Activated naive CD4-positive, alpha-beta T cell treated with anti-CD3 and anti-CD28 coated beads, Interleukin-2, amount 50 U/mL, for 72 hours (primary cell): ENCODE results near the gene BOK. TPM values are rescaled to one million over a fixed set of nuclear protein-coding genes. Genes with fewer than 3 reads are reported as not detected.

Source experiments
- ATAC-seq, 2 donors: fragments of 150-1000 bp; cut with Tn5 transposase; 2 replicates each; pipeline ENCODE4 v1.10.0; 2021; ENCODE audit warnings: mild to moderate bottlenecking in 2 of 2, moderate library complexity in 2 of 2
- DNase-seq, 2 donors: peaks; one replicate each; pipeline ENCODE4 v3.0.0; 2021 to 2022; ENCODE audit warnings: low spot score in 2 of 2
- H3K27ac Mint-ChIP-seq, 2 donors: one replicate each; pipeline ENCODE4 v1.8.0; 2022; ENCODE audit warnings: mild to moderate bottlenecking in 2 of 2, mixed read lengths in 2 of 2
- H3K36me3 Mint-ChIP-seq, 2 donors: one replicate each; pipeline ENCODE4 v1.8.0; 2022; ENCODE audit warnings: mixed read lengths in 2 of 2
- H3K9me3 Mint-ChIP-seq, 2 donors: one replicate each; pipeline ENCODE4 v1.8.0; 2022; ENCODE audit warnings: mixed read lengths in 2 of 2
- total RNA-seq, 2 donors: library from RNA; stranded (reverse); gene quantifications; one replicate each; pipeline ENCODE4 v1.2.3, GENCODE V29; 2022

The BOK gene
- total RNA-seq, 2 donors from 2014 or later: 0.35 TPM; not detected in 1

DNA sequence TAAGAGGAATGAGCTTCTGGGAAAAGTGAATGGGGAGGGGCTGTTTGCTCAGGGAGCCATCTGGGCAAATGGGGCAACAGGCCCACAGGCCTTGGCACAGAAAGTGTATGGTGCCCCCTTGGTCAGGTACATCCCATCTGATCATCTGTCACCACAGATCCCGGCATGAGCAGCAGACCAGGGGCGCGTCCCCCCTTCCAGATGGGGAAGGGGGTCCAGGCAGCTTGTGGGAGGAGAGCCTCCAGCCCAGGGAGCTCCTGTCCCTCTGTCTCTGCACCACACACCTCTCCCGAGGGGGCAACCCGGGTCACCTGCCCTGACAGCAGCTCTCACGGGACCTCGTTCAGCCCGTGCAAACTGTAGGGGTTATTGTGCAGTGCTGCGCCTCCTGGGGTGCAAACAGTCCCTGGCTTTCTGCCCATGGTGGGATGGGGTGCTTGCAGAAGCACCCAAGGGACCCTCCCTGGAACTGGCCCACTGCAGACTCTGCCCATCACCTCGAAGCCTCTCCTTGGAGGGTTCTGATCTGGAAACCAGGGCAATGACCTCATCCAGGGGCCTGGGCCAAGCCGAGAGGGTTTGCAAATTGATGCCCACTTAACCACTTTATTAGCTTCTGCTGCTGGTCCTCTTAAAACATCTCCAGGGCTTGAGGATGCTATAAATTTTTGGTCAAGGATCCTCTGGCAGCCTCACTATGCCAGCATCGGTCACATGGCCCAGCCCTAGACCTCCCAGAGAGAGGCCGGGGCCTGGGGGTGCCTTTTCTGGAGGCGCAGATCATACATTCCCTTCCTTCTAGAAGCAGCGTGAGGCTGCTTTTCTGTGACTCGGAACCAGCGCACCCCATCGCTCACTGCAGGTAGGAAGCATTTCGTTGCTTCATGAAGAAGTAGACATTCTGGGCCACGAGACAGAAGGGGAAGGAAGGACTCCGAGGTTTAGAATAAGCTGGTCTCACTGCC is 7.6 kb upstream of the BOK start:
- Mint-ChIP-seq H3K9me3 (no peaks in the 10 kb centered on the region), H3K36me3 (no peaks in the 10 kb centered on the region), H3K27ac (no peak overlapping the region)
- ATAC-seq (no peak), DNase-seq (no peak)

DNA sequence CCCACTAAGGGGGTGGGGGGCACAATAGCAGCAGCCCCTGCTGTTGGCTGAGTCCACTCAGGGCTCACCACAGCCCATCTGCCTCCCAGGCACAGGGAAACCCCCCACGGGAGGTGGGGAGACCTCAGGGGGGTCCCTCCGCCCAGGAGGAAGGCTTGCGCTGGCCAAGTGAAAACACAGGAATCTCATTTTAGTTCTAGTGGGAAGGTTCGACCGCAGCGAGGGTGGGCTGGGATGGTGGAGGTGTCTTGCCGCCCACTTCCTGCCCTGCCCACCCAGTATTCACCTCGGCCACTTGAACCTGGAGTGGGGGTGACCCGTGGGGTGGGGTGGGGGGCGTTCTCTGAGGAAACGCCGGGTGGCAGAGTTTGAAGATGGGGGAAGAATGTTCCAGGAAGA is 6.9 kb upstream of the BOK start:
- no peak overlapping the region for H3K27ac Mint-ChIP-seq
- no peaks in the 10 kb centered on the region for H3K36me3 Mint-ChIP-seq
- DNase-seq: no peak

DNA sequence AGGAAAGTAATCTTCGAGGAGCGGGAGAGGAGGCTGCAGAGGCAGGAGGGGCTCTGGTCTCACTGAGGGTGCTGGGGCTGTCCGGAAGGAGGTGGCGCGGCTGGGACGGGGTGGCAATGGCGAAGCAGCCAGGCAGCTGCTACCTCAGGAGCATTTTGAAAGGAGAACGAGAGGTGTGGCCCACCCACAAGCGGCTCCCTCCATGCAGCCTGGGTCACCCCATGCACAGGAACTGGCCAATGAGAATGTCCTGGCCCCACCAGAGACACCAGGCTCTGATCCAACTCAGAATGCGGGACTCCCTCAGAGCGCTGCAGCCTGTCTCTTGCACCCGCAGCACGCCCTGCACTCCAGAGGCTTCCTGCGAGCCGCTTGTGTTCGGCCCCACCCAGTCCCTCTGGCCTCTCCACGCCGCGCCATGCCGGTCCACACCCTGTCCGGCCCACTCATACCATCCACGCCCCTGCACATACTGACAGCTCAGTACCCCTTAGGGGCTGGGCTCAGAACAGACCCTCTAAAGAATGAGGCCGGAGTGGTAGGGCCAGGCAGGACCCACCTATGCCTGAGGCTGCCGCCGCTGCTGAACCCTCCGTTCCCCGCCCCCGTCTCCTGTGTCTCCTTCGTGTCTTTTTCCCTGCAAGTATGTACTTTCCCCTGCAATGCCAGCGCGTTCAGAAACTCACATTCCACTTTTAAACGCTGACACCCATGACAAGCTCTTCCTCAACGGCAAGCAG is 6.4 kb upstream of the BOK start:
- ATAC-seq: no peak
- DNase-seq: no peak
- no peaks in the 10 kb centered on the region for H3K9me3 Mint-ChIP-seq
- H3K36me3 Mint-ChIP-seq: peaks cover 0 to under 1% of the 10 kb centered on the region in 2 donors
- no peak overlapping the region for H3K27ac Mint-ChIP-seq

More for the DNA sequence above, 6.9 kb upstream of the BOK start:
- no peaks in the 10 kb centered on the region for H3K9me3 Mint-ChIP-seq
- no peak for ATAC-seq

DNA sequence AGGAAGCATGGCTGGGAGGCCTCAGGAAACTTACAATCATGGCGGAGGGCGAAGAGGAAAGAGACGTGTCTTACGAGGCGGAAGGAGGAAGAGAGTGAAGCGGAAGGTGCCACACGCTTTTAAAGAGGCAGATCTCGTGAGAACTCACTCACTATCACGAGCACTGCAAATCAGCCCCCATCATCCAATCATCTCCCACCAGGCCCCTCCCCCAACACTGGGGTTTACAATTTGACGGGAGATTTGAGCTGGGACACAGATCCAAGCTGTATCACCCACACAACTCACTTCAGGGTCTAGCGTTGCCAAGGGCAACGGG is 5.1 kb upstream of the BOK start:
- ATAC-seq (no peak), DNase-seq (no peak)
- Mint-ChIP-seq H3K9me3 (peaks cover 9 to 10% of the 10 kb centered on the region in 2 donors), H3K36me3 (peaks cover 12 to 13% of the 10 kb centered on the region in 2 donors), H3K27ac (no peak overlapping the region)

DNA sequence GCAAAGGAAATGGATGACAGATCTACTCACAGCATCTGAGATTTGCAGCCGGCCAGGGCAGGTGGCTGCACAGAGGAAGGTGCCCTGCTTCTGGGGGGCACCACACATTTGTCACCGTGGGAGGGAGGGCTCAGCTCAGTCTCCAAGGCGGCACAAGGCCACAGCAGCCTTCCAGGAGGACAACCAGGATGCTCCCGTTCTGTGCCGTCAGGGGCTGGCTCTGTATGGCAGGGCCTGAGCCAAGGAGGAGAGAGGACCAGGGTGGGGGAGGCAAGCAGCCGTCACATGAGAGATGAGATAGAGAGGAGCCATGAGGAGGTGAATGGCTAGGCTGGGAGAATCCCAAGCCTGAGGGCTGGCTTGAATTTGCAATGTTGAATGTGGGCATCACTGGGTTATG is 4.6 kb upstream of the BOK start:
- no peak for DNase-seq
- H3K9me3 Mint-ChIP-seq: peaks cover 9 to 10% of the 10 kb centered on the region in 2 donors
- no peak overlapping the region for H3K27ac Mint-ChIP-seq
- no peak for ATAC-seq
- peaks cover 12 to 13% of the 10 kb centered on the region in 2 donors for H3K36me3 Mint-ChIP-seq

DNA sequence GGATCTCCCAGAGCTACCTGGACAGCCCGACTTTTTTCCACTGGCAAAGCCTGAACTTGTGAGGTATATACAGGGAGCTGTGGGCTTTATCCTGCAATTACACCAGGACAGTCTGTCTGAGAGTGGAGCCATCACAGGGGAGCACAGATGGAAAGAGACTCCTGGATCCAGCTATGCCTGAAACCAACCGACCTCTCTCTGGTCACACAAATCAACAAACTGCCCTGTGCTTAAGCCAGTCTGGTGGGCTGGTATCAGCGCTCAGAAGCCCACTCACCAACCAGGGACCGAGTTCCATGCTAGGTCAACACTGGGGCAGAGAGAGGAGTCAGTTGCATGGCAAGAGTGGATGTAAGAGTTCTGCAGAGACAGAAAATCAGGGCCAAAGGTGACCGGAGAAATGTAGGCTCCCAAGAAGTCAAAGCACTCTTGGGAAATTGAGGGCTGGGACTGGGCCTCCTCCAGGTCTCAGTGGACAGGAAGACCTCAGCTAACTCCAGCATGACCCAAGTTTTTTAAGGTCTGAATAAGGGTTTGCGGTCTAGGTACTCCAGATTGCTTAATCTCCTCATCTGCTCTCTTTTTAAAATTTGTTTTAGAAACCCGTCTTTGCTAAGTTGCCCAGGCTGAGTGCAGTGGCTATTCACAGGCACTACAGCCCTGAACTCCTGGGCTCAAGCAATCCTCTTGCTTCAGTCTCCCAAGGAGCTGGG is 3.8 kb upstream of the BOK start:
- no peak overlapping the region for H3K27ac Mint-ChIP-seq
- no peak for DNase-seq
- peaks cover 12 to 13% of the 10 kb centered on the region in 2 donors for H3K36me3 Mint-ChIP-seq
- ATAC-seq: no peak
- peaks cover 9 to 10% of the 10 kb centered on the region in 2 donors for H3K9me3 Mint-ChIP-seq

DNA sequence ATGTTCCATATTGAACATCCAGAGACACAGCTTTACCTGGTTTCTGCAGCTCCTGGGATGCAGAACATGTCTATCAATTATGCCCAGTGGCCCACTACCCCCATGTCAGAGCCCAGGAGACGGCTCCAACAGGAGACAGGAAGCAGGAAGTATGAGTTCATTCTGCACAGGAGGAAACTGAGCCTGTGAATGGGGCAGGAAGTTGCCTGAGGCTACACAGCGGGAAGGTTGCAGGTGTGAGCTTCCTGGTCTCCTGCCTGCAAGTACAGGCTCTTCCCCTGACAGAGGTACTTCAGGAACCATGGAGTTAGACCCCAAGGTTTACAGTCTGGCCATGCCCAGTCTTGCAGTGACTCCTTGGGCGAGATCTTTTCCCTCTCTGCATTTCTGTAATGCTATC is 2.8 kb upstream of the BOK start:
- no peak for DNase-seq
- Mint-ChIP-seq H3K36me3 (peaks cover 12 to 13% of the 10 kb centered on the region in 2 donors), H3K27ac (no peak overlapping the region), H3K9me3 (peaks cover 9 to 10% of the 10 kb centered on the region in 2 donors)
- no peak for ATAC-seq

DNA sequence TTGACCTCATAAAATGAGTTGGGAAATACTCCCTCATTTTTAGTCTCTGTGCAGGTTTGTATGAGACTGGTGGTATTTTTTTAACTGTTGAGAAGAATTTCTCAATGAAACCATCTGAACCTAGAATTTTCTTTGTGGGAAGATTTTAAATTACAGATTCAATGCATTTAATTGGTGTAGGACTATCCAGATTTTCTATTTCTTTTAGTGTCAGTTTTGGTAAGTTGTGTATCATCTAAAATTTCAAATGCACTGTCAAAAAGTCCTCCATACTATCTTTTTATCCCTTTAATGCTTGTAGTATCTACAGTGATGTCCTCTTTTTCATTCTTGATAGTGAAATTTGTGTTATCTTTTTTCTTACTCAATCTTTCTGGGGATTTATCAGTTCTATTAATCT is 1.8 kb upstream of the BOK start:
- ATAC-seq: no peak
- no peak for DNase-seq
- H3K36me3 Mint-ChIP-seq: peaks cover 12 to 13% of the 10 kb centered on the region in 2 donors
- peaks cover 9 to 10% of the 10 kb centered on the region in 2 donors for H3K9me3 Mint-ChIP-seq
- no peak overlapping the region for H3K27ac Mint-ChIP-seq

DNA sequence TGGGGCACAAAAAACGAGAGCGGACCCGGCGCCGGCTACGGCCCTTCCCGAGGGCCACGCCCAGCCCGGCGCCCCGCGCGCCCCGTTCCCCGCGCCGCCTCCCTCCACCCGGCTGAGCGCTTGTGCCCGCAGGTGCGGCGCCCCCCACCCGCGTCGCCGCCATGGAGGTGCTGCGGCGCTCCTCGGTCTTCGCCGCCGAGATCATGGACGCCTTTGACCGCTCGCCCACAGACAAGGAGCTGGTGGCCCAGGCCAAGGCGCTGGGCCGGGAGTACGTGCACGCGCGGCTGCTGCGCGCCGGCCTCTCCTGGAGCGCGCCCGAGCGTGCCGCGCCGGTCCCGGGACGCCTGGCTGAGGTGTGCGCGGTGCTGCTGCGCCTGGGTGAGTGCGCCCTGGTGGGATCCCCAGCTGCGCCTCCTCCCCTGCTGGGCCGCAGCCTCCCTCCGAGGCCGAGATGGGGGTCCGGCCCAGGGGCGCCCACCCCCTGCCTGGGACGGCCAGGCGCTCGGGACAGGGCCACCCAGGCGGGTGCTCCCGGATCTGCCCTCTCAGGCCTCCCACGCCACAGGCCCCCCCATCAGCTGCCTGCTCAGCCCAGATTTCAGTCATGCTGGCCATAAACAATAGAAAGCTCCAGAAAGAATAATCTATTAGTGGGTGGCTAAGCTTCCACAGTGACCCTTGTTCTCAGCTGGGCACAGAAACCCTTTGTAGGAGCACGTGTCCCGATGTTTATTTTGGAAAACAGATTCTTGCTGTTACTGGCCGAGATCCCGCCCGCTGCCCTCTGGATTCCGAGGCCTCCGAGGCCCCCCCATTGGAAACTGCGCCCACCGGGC is 997 bp downstream of the BOK start:
- peak in 1 of 2 donors; percentile 66 for ATAC-seq
- DNase-seq: peak in 1 of 2 donors; percentile 30
- Mint-ChIP-seq H3K36me3 (peaks cover 12 to 13% of the 10 kb centered on the region in 2 donors), H3K27ac (no peak overlapping the region), H3K9me3 (peaks cover 9 to 10% of the 10 kb centered on the region in 2 donors)

DNA sequence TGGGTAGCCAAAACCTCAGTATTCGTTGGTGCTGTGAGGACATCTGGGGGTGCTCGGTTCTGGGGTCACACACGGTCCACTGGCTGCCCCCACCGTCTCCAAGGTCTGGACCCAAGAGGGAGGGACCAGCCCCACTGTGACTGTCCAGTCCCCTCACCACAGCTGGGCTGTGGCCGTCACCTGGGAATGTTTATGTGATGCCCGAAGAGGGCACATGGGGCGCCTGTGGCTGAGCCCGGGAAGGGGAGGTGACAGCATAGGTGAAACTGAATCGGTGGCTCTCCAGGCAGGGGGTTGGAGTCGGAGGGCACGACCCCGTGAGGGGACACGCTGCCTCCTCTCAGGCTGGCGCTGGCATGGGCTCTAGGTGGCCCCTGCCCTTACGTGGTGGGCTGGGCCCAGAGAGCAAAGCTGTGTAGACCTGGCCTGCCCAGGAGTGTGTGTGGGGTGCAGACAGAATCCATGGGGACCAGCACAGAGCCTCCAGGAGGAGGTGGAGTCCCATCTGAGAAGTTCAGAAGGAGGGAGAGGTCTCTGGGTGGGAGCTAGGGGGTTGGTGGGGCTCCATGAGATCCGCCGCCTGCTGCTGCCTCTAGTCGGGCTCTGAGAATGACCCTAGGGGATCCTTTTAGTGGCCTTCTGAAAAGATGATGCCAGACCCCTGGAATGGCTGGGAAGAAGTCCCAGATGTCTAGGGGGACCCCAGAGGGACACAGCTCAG is 1.8 kb downstream of the BOK start:
- DNase-seq: no peak
- Mint-ChIP-seq H3K9me3 (peaks cover 9 to 10% of the 10 kb centered on the region in 2 donors), H3K36me3 (peaks cover 12 to 13% of the 10 kb centered on the region in 2 donors), H3K27ac (no peak overlapping the region)
- no peak for ATAC-seq

DNA sequence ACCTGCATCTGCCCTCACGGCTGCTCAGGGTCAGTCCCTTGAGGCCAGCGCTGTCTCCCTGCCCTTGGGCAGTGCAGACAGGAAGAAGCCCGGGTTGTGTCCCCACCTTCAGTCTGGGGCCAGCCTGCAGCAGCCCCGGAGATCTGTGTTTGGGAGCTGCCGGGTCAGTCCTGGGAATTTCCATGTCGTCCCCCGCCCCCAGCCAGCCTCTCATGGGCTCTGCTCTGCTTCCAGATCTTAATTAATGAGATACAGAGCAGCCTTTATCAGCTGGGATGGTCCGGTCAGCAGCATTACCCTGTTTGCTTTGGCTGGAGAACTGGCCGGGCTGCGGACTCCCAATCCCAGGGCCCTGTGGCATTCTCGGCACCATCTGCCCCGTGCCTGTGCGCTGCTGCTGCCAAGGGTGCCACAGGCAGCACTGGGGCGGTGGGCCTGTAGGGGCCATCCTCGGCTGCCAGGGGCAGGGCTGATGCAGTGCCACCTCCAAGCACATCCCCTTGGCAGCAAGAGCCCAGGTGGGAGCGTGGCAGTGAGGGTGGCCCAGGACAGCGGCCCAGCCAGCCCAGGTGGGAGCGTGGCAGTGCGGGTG is 2.4 kb downstream of the BOK start:
- Mint-ChIP-seq H3K9me3 (peaks cover 9 to 10% of the 10 kb centered on the region in 2 donors), H3K36me3 (peaks cover 12 to 13% of the 10 kb centered on the region in 2 donors), H3K27ac (no peak overlapping the region)
- no peak for DNase-seq
- no peak for ATAC-seq

DNA sequence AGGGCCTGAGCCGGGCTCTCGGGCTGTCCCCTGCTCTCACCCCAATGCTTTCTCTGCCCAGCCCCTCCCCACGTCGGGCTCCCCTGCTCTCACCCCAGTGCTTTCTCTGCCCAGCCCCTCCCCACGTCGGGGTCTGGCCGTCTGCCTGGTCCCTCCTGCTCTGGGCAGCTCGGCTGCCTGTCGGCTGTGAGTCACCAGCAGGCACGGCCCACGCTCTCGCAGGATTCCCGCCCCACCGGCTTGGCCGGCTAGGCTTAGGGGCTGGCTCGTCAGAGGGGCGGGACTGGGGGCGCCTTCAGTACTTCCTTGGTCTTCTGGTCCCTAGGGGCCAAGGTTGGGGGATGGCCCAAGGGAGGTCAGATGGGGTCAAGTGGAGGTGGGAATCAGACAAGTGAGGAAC is 3.3 kb downstream of the BOK start:
- peaks cover 12 to 13% of the 10 kb centered on the region in 2 donors for H3K36me3 Mint-ChIP-seq
- ATAC-seq (no peak), DNase-seq (no peak)
- H3K27ac Mint-ChIP-seq: no peak overlapping the region
- H3K9me3 Mint-ChIP-seq: peaks cover 9 to 10% of the 10 kb centered on the region in 2 donors

DNA sequence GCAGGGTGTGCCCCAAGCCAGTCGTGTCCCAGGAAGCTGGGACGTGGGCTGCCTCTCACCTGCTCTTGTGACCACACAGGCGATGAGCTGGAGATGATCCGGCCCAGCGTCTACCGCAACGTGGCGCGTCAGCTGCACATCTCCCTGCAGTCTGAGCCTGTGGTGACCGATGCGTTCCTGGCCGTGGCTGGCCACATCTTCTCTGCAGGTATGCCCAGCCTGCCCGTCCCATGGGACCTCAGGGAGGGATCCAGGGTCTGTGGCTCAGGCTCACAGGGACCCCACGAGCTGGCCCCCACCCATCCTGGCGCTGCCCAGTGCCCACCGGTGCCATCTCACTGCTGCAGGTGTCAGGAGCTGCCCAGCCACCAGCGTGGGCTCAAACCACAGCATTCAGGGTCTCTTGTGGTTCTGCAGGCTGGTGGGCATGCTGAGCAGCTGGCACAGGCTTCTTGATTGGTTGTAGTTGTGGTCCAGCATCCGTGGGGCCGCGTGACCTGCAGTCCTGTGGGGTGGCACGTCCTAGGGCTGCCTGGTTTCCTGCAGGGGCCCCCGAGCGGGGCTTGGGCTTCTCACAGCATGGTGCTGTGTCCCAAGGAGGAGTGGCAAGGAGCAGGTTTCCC is 3.8 kb downstream of the BOK start:
- no peak for DNase-seq
- ATAC-seq: no peak
- H3K36me3 Mint-ChIP-seq: peaks cover 11 to 12% of the 10 kb centered on the region in 2 donors
- peaks cover 8 to 9% of the 10 kb centered on the region in 2 donors for H3K9me3 Mint-ChIP-seq
- no peak overlapping the region for H3K27ac Mint-ChIP-seq

DNA sequence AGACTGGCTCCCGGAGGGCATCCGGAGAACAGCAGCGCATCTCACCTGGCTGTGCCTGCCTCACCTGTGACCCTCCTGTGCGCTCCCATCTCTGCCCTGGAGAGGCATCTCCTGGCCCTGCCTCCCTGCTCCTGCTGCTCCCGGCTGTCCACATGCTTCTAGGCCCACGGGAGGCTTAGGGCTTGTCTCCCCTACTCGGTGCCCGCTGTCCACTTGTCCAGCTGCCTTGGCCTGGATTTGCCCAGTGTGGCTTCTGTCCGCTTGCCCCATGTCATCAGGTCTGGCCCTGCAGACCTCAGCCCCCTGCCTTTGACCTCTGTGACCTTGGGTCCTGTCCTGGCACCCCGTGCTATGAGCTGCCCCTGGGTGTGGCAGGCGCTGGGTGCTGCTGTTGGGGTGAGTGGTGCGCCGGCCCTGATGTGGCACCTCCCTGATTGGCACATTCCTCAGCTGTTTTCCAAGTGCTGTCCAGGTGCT is 4.5 kb downstream of the BOK start:
- DNase-seq: no peak
- peaks cover 1 to 2% of the 10 kb centered on the region in 2 donors for H3K9me3 Mint-ChIP-seq
- H3K36me3 Mint-ChIP-seq: peaks cover 4 to 5% of the 10 kb centered on the region in 2 donors
- ATAC-seq: no peak
- no peak overlapping the region for H3K27ac Mint-ChIP-seq

DNA sequence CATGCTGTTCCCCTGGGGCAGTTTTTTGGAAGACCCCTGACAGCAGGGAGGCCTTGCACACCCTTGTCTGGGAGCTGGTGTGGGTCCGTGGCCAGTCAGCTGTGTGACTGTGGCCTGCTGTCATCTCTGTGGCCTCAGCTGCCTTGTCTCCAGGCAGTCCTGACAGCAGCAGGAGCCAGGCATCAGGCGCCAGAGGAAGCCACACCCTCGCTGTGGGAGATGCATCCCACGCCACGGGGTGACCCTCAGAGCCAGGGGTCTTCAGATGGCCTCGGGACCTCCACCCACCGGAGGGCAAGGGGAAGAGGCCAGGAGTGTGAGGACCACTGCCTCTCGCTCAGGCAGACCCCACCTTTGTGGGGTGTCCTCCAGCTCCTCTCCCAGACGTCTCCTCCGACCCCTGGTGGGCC is 5.0 kb downstream of the BOK start:
- Mint-ChIP-seq H3K36me3 (no peaks in the 10 kb centered on the region), H3K27ac (no peak overlapping the region), H3K9me3 (no peaks in the 10 kb centered on the region)
- DNase-seq (no peak), ATAC-seq (no peak)
